Vagina (tissue), 2 donors: Measurements from ENCODE around the gene SLC34A2. TPM values are rescaled to one million over a fixed set of nuclear protein-coding genes. Genes with fewer than 3 reads are reported as not detected.

ENCODE experiments used
- DNase-seq, 2 donors: peaks; one replicate each; pipeline ENCODE4 v3.0.0-alpha.2; 2017; ENCODE audit errors: extremely low spot score in 2 of 2
- H3K27ac ChIP-seq: fragments of 200-600 bp; sonication (generic); one replicate; pipeline ENCODE4 v1.5.1; 2019
- H3K27me3 ChIP-seq: fragments of 200-600 bp; sonication (generic); one replicate; pipeline ENCODE4 v1.5.1; 2019
- H3K36me3 ChIP-seq, 2 donors: fragments of 200-600 bp; sonication (generic); one replicate each; pipeline ENCODE4 v1.5.1; 2017 to 2019
- H3K4me1 ChIP-seq: fragments of 200-600 bp; sonication (generic); one replicate; pipeline ENCODE4 v1.5.1; 2019
- H3K4me3 ChIP-seq, 2 donors: fragments of 200-600 bp; sonication (generic); 1 replicate in 1 of 2; 2 replicates in 1 of 2; pipeline ENCODE4 v1.5.1; 2016 to 2019
- H3K9me3 ChIP-seq: fragments of 200-600 bp; sonication (generic); one replicate; pipeline ENCODE4 v1.5.1; 2019
- POLR2A ChIP-seq, 2 donors: fragments of 450-650 bp; IDR thresholded peaks; one replicate each; pipeline ENCODE4 v1.6.1; 2017; ENCODE audit warnings: antibody characterized with exemption in 2 of 2, mild to moderate bottlenecking in 2 of 2, moderate library complexity in 2 of 2
- POLR2AphosphoS5 ChIP-seq, 2 donors: sonication (generic); formaldehyde crosslinking; IDR thresholded peaks; one replicate each; pipeline ENCODE4 v1.9.0; 2017; ENCODE audit warnings: antibody characterized with exemption in 2 of 2, mild to moderate bottlenecking in 2 of 2, low read depth in 1 of 2; ENCODE audit not compliant: insufficient read depth in 1 of 2
- intact Hi-C: fragments of 100-400 bp; cut with DNase I; formaldehyde crosslinking; loops from one replicate; pipeline ENCODE4 v1.15.1; 2023
- total RNA-seq: library from RNA; depleted of rRNA; stranded (reverse); fragments of >200 nt; gene quantifications from one replicate; pipeline ENCODE4 v1.2.3, GENCODE V29; 2016
- TF ChIP-seq, protein P1 (sequence below), 3 experiments: fragments of 450-650 bp in 2 of 3; fragments of 200-600 bp in 1 of 3; sonication (generic) in 1 of 3; IDR thresholded peaks; one replicate each; pipeline ENCODE4 v1.5.1; 2017 to 2019; ENCODE audit warnings: antibody characterized with exemption in 3 of 3, mild to moderate bottlenecking in 2 of 3, moderate library complexity in 2 of 3

SLC34A2 gene
- total RNA-seq, 1 donor from 2014 or later, result not detected

DNA sequence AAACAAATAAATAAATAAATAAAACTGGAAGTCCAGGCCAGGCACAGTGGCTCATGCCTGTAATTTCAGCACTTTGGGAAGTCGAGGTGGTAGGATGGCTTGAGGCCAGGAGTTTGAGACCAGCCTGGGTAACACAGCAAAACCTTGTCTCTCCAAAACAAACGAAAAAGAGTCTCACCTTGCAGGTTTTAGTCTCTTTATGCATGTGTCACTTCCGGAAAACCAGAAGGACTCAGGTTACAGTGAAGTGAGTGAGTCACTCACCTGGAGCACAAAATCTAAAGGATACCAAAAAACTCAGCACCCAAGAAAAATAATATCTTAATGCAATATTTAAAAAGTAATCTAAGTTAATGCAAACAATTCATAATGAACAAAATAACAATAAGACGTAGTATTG lies 20.1 kb upstream of the SLC34A2 start:
- no peaks in the 10 kb centered on the region for H3K4me1 ChIP-seq
- H3K27ac ChIP-seq, result no peak overlapping the region
- H3K36me3 ChIP-seq, result no peaks in the 10 kb centered on the region
- H3K4me3 ChIP-seq, result no peak overlapping the region
- TF ChIP-seq, protein P1, sequence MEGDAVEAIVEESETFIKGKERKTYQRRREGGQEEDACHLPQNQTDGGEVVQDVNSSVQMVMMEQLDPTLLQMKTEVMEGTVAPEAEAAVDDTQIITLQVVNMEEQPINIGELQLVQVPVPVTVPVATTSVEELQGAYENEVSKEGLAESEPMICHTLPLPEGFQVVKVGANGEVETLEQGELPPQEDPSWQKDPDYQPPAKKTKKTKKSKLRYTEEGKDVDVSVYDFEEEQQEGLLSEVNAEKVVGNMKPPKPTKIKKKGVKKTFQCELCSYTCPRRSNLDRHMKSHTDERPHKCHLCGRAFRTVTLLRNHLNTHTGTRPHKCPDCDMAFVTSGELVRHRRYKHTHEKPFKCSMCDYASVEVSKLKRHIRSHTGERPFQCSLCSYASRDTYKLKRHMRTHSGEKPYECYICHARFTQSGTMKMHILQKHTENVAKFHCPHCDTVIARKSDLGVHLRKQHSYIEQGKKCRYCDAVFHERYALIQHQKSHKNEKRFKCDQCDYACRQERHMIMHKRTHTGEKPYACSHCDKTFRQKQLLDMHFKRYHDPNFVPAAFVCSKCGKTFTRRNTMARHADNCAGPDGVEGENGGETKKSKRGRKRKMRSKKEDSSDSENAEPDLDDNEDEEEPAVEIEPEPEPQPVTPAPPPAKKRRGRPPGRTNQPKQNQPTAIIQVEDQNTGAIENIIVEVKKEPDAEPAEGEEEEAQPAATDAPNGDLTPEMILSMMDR (IDR thresholded peaks at IDR 0.05), result no peak
- TF ChIP-seq POLR2A (IDR thresholded peaks at IDR 0.05) (no peak), POLR2AphosphoS5 (IDR thresholded peaks at IDR 0.05; ENCODE audit: insufficient read depth in 1 of 2, low read depth in 1 of 2) (no peak)
- intact Hi-C loops, result no loop called here
- H3K27me3 ChIP-seq, result no peaks in the 10 kb centered on the region
- no peaks in the 10 kb centered on the region for H3K9me3 ChIP-seq
- DNase-seq, result no peak

GRCh38 chr4:25637581-25638220 lies 17.9 kb upstream of the SLC34A2 start:
- Histone ChIP-seq H3K36me3 (no peaks in the 10 kb centered on the region), H3K4me1 (no peaks in the 10 kb centered on the region), H3K9me3 (no peaks in the 10 kb centered on the region), H3K27ac (no peak overlapping the region), H3K27me3 (no peaks in the 10 kb centered on the region), H3K4me3 (no peak overlapping the region)
- DNase-seq, result no peak
- intact Hi-C loops, result no loop called here
- no peak for TF ChIP-seq POLR2A (IDR thresholded peaks at IDR 0.05)
- TF ChIP-seq, protein P1 (IDR thresholded peaks at IDR 0.05), result no peak
- no peak for TF ChIP-seq POLR2AphosphoS5 (IDR thresholded peaks at IDR 0.05; ENCODE audit: insufficient read depth in 1 of 2, low read depth in 1 of 2)

- H3K27me3 ChIP-seq, result no peaks in the 10 kb centered on the region
- no peaks in the 10 kb centered on the region for H3K4me1 ChIP-seq
- intact Hi-C loops, result no loop called here
- DNase-seq, result no peak
- H3K4me3 ChIP-seq, result no peak overlapping the region
- no peak overlapping the region for H3K27ac ChIP-seq
- no peaks in the 10 kb centered on the region for H3K36me3 ChIP-seq
- TF ChIP-seq POLR2AphosphoS5 (IDR thresholded peaks at IDR 0.05; ENCODE audit: insufficient read depth in 1 of 2, low read depth in 1 of 2) (no peak), POLR2A (IDR thresholded peaks at IDR 0.05) (no peak)
- TF ChIP-seq, protein P1 (IDR thresholded peaks at IDR 0.05), result no peak
- no peaks in the 10 kb centered on the region for H3K9me3 ChIP-seq
Measured at GRCh38 chr4:25638221-25638601, 17.4 kb upstream of the SLC34A2 start.

DNA sequence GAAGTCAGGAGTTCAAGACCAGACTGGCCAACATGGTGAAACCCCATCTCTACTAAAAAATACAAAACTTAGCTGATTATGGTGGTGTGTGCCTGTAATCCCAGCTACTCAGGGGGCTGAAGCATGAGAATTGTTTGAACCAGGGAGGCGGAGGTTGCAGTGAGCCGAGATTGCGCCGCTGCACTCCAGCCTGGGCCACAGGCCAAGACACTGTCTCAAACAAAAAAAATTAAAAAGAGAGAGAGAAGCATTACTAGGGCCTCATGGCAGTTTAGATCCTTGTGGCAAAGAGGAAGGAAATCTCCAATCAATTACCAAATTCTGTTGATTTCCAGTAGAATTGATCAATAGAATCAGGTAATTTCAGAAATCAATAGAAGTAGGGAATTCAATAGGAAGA lies 16.8 kb upstream of the SLC34A2 start:
- Histone ChIP-seq H3K27me3 (no peaks in the 10 kb centered on the region), H3K27ac (no peak overlapping the region), H3K36me3 (no peaks in the 10 kb centered on the region), H3K4me1 (no peaks in the 10 kb centered on the region), H3K4me3 (no peak overlapping the region), H3K9me3 (no peaks in the 10 kb centered on the region)
- DNase-seq, result no peak
- TF ChIP-seq, protein P1 (IDR thresholded peaks at IDR 0.05), result no peak
- intact Hi-C loops, result no loop called here

- intact Hi-C loops, result no loop called here
- H3K4me3 ChIP-seq, result no peak overlapping the region
- no peaks in the 10 kb centered on the region for H3K9me3 ChIP-seq
- TF ChIP-seq, protein P1 (IDR thresholded peaks at IDR 0.05), result no peak
- TF ChIP-seq POLR2AphosphoS5 (IDR thresholded peaks at IDR 0.05; ENCODE audit: insufficient read depth in 1 of 2, low read depth in 1 of 2), result no peak
- TF ChIP-seq POLR2A (IDR thresholded peaks at IDR 0.05), result no peak
- H3K4me1 ChIP-seq, result no peaks in the 10 kb centered on the region
- no peaks in the 10 kb centered on the region for H3K36me3 ChIP-seq
- H3K27me3 ChIP-seq, result no peaks in the 10 kb centered on the region
- no peak overlapping the region for H3K27ac ChIP-seq
- no peak for DNase-seq
Measured at GRCh38 chr4:25650311-25650710, 5.3 kb upstream of the SLC34A2 start.
